ENCODE measurements around the gene TMC6. TPM values are rescaled to one million over a fixed set of nuclear protein-coding genes. Genes with fewer than 3 reads are reported as not detected.

Gene TMC6
- total and polyA plus RNA-seq, 7 donors: 5.3 to 145 (median 10.5) TPM

GRCh38 chr17:78127239-78127887, 1.2 kb downstream of the TMC6 start:
- 9 to 10% methylated on average over 25 of the region's 25 CpGs for WGBS, 2 donors

GRCh38 chr17:78126895-78127238, 1.7 kb downstream of the TMC6 start:
- no peak for DNase-seq
- WGBS, 2 donors: 47 to 63% methylated on average over 6 of the region's 6 CpGs
- intact Hi-C loops (cut with DNase I): no loop called here
- Histone ChIP-seq H3K4me3 (peak overlapping the region in 1 of 4 donors; percentile 61), H3K9me3 (no peaks in the 10 kb centered on the region), H3K27ac (peak overlapping the region; percentile 72 to 79 (median 76)), H3K4me1 (peaks cover 0 to 48% (median 41%) of the 10 kb centered on the region in 4 donors), H3K27me3 (peaks cover 20 to 59% (median 46%) of the 10 kb centered on the region in 3 donors), H3K36me3 (peaks cover 0 to 5% (median 0%) of the 10 kb centered on the region in 4 donors)
- no peak for TF ChIP-seq EP300 (IDR thresholded peaks at IDR 0.05)
- TF ChIP-seq POLR2A (IDR thresholded peaks at IDR 0.05): no peak
- no peak for TF ChIP-seq CTCF (IDR thresholded peaks at IDR 0.05)
- no peak for TF ChIP-seq POLR2AphosphoS5 (IDR thresholded peaks at IDR 0.05)

More at GRCh38 chr17:78127239-78127887, 1.2 kb downstream of the TMC6 start:
- TF ChIP-seq POLR2AphosphoS5 (IDR thresholded peaks at IDR 0.05) (peak in 3 of 4 donors; percentile 49 to 78 (median 50)), POLR2A (IDR thresholded peaks at IDR 0.05) (peak in 1 of 2 donors; percentile 26), EP300 (IDR thresholded peaks at IDR 0.05) (no peak), CTCF (IDR thresholded peaks at IDR 0.05) (no peak)
- H3K27ac ChIP-seq: peak overlapping the region; percentile 72 to 79 (median 76)
- peaks cover 0 to 5% (median 0%) of the 10 kb centered on the region in 4 donors for H3K36me3 ChIP-seq
- H3K9me3 ChIP-seq: no peaks in the 10 kb centered on the region
- peaks cover 0 to 52% (median 46%) of the 10 kb centered on the region in 4 donors for H3K4me1 ChIP-seq
- H3K27me3 ChIP-seq: peaks cover 25 to 64% (median 51%) of the 10 kb centered on the region in 3 donors
- peak overlapping the region; percentile 35 to 61 (median 57) for H3K4me3 ChIP-seq
- intact Hi-C loops (cut with DNase I): no loop called here
- peak; percentile 88 for DNase-seq

- intact Hi-C loops (cut with DNase I): no loop called here
- no peak for TF ChIP-seq POLR2A (IDR thresholded peaks at IDR 0.05)
- no peak for TF ChIP-seq EP300 (IDR thresholded peaks at IDR 0.05)
- no peak for TF ChIP-seq POLR2AphosphoS5 (IDR thresholded peaks at IDR 0.05)
- TF ChIP-seq CTCF (IDR thresholded peaks at IDR 0.05): no peak
- Histone ChIP-seq H3K27me3 (peaks cover 13 to 53% (median 40%) of the 10 kb centered on the region in 3 donors), H3K27ac (peak overlapping the region; percentile 72 to 79 (median 76)), H3K4me1 (peaks cover 0 to 41% (median 35%) of the 10 kb centered on the region in 4 donors), H3K36me3 (peaks cover 0 to 5% (median 0%) of the 10 kb centered on the region in 4 donors), H3K9me3 (no peaks in the 10 kb centered on the region), H3K4me3 (no peak overlapping the region)
- DNase-seq: no peak
- 73 to 81% methylated on average over 25 of the region's 25 CpGs for WGBS, 2 donors
These were observed 2.3 kb downstream of the TMC6 start for GRCh38 chr17:78125976-78126894.

- intact Hi-C loops (cut with DNase I): no loop called here
- H3K4me3 ChIP-seq: no peak overlapping the region
- WGBS, 2 donors: 65 to 81% methylated on average over 39 of the region's 39 CpGs
- no peak for DNase-seq
- no peak for TF ChIP-seq EP300 (IDR thresholded peaks at IDR 0.05)
- TF ChIP-seq POLR2A (IDR thresholded peaks at IDR 0.05): no peak
- no peak for TF ChIP-seq CTCF (IDR thresholded peaks at IDR 0.05)
- TF ChIP-seq POLR2AphosphoS5 (IDR thresholded peaks at IDR 0.05): no peak
- peak overlapping the region; percentile 38 to 77 (median 64) for H3K27ac ChIP-seq
- no peaks in the 10 kb centered on the region for H3K9me3 ChIP-seq
- peaks cover 0 to 39% (median 33%) of the 10 kb centered on the region in 4 donors for H3K4me1 ChIP-seq
- peaks cover 10 to 44% (median 31%) of the 10 kb centered on the region in 3 donors for H3K27me3 ChIP-seq
- peaks cover 0 to 5% (median 0%) of the 10 kb centered on the region in 4 donors for H3K36me3 ChIP-seq
These were observed 3.2 kb downstream of the TMC6 start for GRCh38 chr17:78125138-78125913.

Data from sigmoid colon (tissue), 7 donors.